Astrocyte of the cerebellum (primary cell): Measurements from ENCODE around the gene CHI3L2.

ENCODE experiments used
- DNase-seq: peaks from one replicate; pipeline ENCODE4 v3.0.0-alpha.2; 2011; ENCODE audit warnings: low read depth
- H3K4me3 ChIP-seq: 2 replicates; pipeline ENCODE4 v1.5.1; 2011; ENCODE audit warnings: mild to moderate bottlenecking, low read depth, low read length, moderate library complexity
- in situ Hi-C: cut with HindIII; loops from 2 replicates; pipeline ENCODE4 v1.10.0; 2017; ENCODE audit warnings: low sequenced_read_pairs
- TF ChIP-seq, protein P1 (sequence below): IDR thresholded peaks from 2 replicates; pipeline ENCODE4 v1.5.1; 2012; ENCODE audit warnings: low read length, low read depth, moderate library complexity, mild to moderate bottlenecking; ENCODE audit errors: missing control alignments

The CHI3L2 gene

DNA sequence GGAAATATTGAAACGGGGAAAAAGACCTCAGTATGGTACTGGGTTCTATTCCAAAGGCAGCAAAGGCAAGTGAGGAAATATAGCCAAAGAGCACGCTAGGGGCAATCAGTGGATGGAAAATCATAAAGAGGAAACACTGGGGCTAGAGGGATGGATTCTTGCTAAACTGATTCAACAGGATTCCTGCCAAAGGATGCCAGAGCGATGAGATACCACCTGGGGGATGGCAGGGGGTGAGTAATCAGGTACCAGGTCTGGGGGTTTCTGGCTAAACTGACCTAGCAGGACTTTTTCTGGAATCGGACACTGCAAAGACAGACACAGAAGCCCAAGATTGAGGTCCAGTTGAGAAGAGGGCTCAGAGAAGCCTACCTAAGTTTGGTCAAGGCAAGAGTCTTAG lies 6.7 kb downstream of the CHI3L2 start:
- in situ Hi-C loops = no loop called here
- TF ChIP-seq, protein P1, sequence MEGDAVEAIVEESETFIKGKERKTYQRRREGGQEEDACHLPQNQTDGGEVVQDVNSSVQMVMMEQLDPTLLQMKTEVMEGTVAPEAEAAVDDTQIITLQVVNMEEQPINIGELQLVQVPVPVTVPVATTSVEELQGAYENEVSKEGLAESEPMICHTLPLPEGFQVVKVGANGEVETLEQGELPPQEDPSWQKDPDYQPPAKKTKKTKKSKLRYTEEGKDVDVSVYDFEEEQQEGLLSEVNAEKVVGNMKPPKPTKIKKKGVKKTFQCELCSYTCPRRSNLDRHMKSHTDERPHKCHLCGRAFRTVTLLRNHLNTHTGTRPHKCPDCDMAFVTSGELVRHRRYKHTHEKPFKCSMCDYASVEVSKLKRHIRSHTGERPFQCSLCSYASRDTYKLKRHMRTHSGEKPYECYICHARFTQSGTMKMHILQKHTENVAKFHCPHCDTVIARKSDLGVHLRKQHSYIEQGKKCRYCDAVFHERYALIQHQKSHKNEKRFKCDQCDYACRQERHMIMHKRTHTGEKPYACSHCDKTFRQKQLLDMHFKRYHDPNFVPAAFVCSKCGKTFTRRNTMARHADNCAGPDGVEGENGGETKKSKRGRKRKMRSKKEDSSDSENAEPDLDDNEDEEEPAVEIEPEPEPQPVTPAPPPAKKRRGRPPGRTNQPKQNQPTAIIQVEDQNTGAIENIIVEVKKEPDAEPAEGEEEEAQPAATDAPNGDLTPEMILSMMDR = no peak
- H3K4me3 ChIP-seq = no peak overlapping the region
- no peak for DNase-seq

DNA sequence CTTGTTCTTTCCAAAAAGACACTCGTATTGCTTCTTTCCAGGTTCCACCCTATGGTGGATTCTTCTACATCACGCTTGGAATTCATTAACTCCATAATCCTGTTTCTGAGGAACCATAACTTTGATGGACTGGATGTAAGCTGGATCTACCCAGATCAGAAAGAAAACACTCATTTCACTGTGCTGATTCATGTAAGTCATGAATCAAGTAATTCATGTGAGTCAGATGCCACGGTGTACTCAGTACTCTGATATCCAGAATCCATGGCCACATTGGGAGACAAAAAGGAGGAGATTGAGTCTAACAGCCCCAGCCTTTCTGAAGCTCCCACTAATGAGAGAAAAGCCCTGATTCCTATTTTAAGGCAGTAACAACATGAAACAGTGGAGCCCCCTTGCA lies 7.4 kb downstream of the CHI3L2 start:
- in situ Hi-C loops = no loop called here
- no peak for DNase-seq
- TF ChIP-seq, protein P1 = no peak
- H3K4me3 ChIP-seq = no peak overlapping the region

DNA sequence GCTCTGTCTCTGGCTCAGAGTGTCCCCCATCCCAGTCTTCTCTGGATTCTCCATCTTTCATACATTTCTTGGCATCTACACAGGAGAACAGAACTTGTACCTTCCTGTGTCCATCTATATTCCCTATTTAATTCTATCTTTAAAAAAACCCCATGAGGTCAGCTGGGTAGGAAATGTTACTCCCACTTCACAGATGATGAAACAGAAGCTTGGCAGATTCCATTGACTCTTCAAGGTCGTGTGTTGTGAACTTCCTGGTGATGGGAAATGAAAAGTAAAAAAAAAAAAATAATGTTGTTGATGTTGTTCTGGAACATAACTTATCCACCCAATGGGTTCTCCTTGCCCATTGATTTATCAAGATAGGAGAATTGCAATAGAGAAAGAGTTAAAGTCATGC lies 8.9 kb downstream of the CHI3L2 start:
- DNase-seq = no peak
- TF ChIP-seq, protein P1 = no peak
- in situ Hi-C loops = no loop called here
- no peak overlapping the region for H3K4me3 ChIP-seq

DNA sequence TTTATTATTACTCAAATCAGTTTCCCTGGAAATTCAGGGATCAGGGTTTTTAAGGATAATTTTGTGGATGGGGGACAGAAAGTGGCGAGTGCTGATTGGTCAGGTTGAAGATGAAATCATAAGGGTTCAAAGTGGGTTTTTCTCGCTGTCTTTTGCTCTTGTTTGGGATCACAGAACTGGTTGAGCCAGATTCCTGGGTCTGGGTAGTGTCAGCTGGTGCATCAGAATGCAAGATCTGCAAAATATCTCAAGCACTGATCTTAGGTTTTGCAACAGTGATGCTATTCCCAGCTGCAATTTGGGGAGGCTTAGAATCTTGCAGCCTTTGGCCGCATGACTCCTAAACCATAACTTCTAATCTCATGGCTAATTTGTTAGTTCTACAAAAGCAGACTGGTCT lies 9.3 kb downstream of the CHI3L2 start:
- DNase-seq = no peak
- TF ChIP-seq, protein P1 = no peak
- in situ Hi-C loops = no loop called here
- H3K4me3 ChIP-seq = no peak overlapping the region

DNA sequence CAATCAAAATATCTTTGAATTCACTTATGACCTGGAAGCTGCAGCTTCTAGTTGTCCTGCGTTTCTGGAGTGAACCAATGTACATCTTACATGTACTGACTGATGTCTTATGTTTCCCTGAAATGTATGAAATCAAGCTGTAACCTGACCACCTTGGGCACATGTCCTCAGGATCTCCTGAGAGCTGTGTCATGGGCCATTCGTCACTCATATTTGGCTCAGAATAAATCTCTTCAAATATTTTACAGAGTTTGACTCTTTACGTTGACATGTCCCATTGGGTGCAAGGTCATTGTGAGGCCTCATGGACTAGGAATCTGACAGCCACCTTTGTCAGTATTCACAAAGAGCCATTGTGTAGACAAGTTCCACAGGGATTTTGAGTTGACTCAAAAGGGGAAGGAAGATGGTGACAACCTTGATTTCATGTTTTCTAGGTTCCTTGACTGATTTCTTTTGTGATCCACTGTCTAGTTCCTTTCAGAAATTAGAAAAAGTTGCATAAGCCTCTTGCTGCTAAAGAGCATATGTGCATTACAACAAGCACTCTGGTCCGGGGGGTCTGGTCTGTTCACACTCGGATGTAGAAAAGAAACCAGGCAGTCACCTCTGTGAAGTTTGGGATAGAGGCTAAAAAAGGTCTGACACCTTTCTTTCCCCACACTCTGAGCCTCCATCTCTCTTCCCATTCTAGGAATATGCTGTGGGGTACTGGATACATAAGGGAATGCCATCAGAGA lies 10.7 kb downstream of the CHI3L2 start:
- TF ChIP-seq, protein P1 = no peak
- in situ Hi-C loops = no loop called here

DNA sequence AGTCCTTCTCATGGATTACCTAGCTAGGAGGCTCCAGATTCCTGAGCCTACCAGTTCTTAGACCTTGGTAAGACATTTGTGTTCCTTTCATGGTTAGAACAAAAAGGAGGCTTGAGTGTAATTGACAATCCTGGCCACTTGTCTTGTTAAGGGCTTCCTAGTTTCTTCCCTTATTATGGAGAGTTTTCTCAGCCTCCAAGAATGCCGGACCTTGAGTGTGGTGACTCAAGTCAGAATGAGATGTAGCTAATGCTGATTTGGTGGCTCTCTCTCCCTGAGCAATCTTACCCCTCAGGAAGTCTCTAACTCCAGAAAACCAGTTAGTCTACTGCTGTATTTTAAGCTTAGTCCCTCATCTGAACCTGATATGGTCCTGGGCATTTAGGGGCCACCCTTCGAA lies 14.3 kb downstream of the CHI3L2 start:
- TF ChIP-seq, protein P1 = no peak
- DNase-seq = no peak
- no peak overlapping the region for H3K4me3 ChIP-seq
- in situ Hi-C loops = no loop called here

More for the DNA sequence above, 10.7 kb downstream of the CHI3L2 start:
- no peak overlapping the region for H3K4me3 ChIP-seq
- DNase-seq = no peak
